GM19455 (cell line): ENCODE measurements around the gene PCDH9.

ENCODE experiments used
- ATAC-seq: cut with Tn5 transposase; IDR thresholded peaks from one replicate; pipeline ENCODE4 v1.9.1; 2021; ENCODE audit not compliant: unreplicated experiment

Gene PCDH9

GRCh38 chr13:67048821-67049150, 181.3 kb downstream of the PCDH9 start:
- no peak for ATAC-seq

GRCh38 chr13:67048084-67048820, 181.9 kb downstream of the PCDH9 start:
- no peak for ATAC-seq

GRCh38 chr13:67045357-67045756, 184.8 kb downstream of the PCDH9 start:
- ATAC-seq = no peak

- ATAC-seq = no peak
These were observed 186.2 kb downstream of the PCDH9 start for GRCh38 chr13:67043901-67044300.

GRCh38 chr13:67042556-67042955, 187.6 kb downstream of the PCDH9 start:
- no peak for ATAC-seq

- no peak for ATAC-seq
These were observed 193.3 kb downstream of the PCDH9 start for GRCh38 chr13:67036699-67037457.

- no peak for ATAC-seq
These were observed 197.0 kb downstream of the PCDH9 start for GRCh38 chr13:67033170-67033569.

- ATAC-seq = no peak
These were observed 206.8 kb downstream of the PCDH9 start for GRCh38 chr13:67023130-67023876.

GRCh38 chr13:67018775-67019174, 211.4 kb downstream of the PCDH9 start:
- ATAC-seq = no peak

GRCh38 chr13:67017276-67017675, 212.9 kb downstream of the PCDH9 start:
- ATAC-seq = no peak

GRCh38 chr13:67015976-67016600, 214.0 kb downstream of the PCDH9 start:
- ATAC-seq = no peak

- no peak for ATAC-seq
These were observed 215.7 kb downstream of the PCDH9 start for GRCh38 chr13:67014399-67014798.

- ATAC-seq = no peak
These were observed 216.4 kb downstream of the PCDH9 start for GRCh38 chr13:67013709-67014108.

- no peak for ATAC-seq
These were observed 222.0 kb downstream of the PCDH9 start for GRCh38 chr13:67008075-67008668.

- ATAC-seq = no peak
These were observed 225.6 kb downstream of the PCDH9 start for GRCh38 chr13:67004511-67004910.

- no peak for ATAC-seq
These were observed 226.4 kb downstream of the PCDH9 start for GRCh38 chr13:67003743-67004142.

GRCh38 chr13:67001363-67001762, 228.8 kb downstream of the PCDH9 start:
- no peak for ATAC-seq

GRCh38 chr13:66996503-66996902, 233.6 kb downstream of the PCDH9 start:
- no peak for ATAC-seq

GRCh38 chr13:66995203-66995611, 234.9 kb downstream of the PCDH9 start:
- ATAC-seq = peak; percentile 64

- ATAC-seq = peak; percentile 34
These were observed 235.5 kb downstream of the PCDH9 start for GRCh38 chr13:66994517-66995202.
